Stimulated activated CD4-positive, alpha-beta T cell treated with anti-CD3 and anti-CD28 coated beads, TNF-alpha, amount 100 ng/mL, for 4 hours (primary cell): ENCODE data around the gene DSPP.

ENCODE experiments used
- DNase-seq, 3 experiments: peaks; one replicate each; pipeline ENCODE4 v3.0.0-alpha.2; 2020; ENCODE audit warnings: low read depth in 3 of 3

Gene DSPP

GRCh38 chr4:87631668-87632067, 23.3 kb downstream of the DSPP start:
- no peak for DNase-seq

- DNase-seq = no peak
These were observed 24.1 kb downstream of the DSPP start for GRCh38 chr4:87632469-87632868.

DNA sequence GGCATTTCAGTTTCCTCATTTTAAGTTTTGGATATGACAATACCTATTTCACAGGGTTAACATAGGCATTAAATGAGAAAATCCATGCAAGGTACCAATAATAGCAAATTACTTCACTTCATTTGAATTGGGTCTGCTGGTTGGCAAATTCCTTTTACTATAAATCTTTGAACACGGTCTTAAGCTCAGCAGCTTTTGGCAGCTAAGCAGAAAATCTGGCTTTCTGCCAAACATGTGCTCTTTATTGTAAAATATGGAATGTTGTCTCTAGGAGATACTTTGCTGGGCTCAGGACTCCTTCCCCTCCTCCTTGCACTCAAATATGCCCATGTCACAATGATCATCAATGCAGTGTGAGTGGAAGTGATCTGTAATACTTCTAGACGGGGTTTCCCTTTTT, 24.9 kb downstream of the DSPP start:
- no peak for DNase-seq

DNA sequence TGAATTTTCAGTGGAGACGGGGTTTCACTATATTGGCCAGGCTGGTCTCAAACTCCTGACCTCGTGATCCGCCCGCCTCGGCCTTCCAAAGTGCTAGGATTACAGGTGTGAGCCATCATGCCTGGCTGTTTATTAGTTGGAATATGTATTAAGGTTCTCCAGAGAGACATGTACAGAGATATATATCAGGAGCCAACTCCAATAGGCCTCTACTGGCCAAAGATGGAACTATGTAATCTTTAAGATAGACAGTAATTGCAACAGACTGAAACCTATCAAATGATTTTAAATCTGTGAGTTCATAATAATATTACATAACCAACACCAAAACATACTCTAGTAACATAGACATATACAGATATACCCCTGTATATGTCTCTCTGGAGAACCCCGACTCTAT, 36.0 kb downstream of the DSPP start:
- DNase-seq = no peak

- no peak for DNase-seq
These were observed 41.7 kb downstream of the DSPP start, which contains the start of gene DMP1 for GRCh38 chr4:87649980-87650379. Gene DMP1, plus strand, starts transcription at chr4:87650280. Its CDS starts 6,213 bp downstream, at chr4:87656493.

- no peak for DNase-seq
These were observed 42.6 kb downstream of the DSPP start for GRCh38 chr4:87650938-87651337.

GRCh38 chr4:87651941-87652340, 43.6 kb downstream of the DSPP start:
- DNase-seq = no peak

GRCh38 chr4:87654487-87655044, 46.2 kb downstream of the DSPP start:
- DNase-seq = no peak

- DNase-seq = no peak
These were observed 49.2 kb downstream of the DSPP start for GRCh38 chr4:87657525-87657924.

- DNase-seq = no peak
These were observed 51.1 kb downstream of the DSPP start for GRCh38 chr4:87659247-87659931.

GRCh38 chr4:87662871-87663270, 54.5 kb downstream of the DSPP start:
- DNase-seq = no peak
